ENCODE results near the gene FGF10.

DNA sequence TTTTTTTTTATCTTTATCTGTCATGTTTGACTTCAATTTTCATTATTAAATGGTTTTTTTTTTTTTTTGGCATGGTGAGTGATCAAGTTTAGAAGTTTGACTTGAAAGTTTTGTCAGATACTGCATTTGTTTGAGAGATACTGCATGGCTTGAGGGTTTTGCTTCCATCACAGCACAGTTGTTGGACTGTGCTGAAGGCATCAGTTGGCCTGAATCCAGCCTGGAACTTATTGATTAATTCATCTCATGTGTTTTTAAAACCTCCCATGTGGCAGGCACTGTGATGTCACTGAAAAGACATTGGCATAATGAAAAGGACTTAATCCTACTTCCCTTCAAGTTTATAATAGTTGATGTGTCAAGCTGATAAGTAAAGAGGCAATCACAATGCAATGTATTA is 128.4 kb downstream of the FGF10 start:
- TF ChIP-seq CEBPB (IDR thresholded peaks at IDR 0.05; ENCODE audit: low read depth, low read length) (no peak), POLR2A (IDR thresholded peaks at IDR 0.05; ENCODE audit: low read depth, low read length) (no peak), RCOR1 (IDR thresholded peaks at IDR 0.05; ENCODE audit: insufficient replicate concordance, low read length) (no peak), SMC3 (IDR thresholded peaks at IDR 0.05; ENCODE audit: low read depth, low read length) (no peak), RAD21 (IDR thresholded peaks at IDR 0.05; ENCODE audit: low read length) (no peak)
- TF ChIP-seq, protein P1, sequence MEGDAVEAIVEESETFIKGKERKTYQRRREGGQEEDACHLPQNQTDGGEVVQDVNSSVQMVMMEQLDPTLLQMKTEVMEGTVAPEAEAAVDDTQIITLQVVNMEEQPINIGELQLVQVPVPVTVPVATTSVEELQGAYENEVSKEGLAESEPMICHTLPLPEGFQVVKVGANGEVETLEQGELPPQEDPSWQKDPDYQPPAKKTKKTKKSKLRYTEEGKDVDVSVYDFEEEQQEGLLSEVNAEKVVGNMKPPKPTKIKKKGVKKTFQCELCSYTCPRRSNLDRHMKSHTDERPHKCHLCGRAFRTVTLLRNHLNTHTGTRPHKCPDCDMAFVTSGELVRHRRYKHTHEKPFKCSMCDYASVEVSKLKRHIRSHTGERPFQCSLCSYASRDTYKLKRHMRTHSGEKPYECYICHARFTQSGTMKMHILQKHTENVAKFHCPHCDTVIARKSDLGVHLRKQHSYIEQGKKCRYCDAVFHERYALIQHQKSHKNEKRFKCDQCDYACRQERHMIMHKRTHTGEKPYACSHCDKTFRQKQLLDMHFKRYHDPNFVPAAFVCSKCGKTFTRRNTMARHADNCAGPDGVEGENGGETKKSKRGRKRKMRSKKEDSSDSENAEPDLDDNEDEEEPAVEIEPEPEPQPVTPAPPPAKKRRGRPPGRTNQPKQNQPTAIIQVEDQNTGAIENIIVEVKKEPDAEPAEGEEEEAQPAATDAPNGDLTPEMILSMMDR (conservative IDR thresholded peaks at IDR 0.05; ENCODE audit: low read depth, low read length), result no peak
